Measurements from ENCODE around the gene OR5AN1.

GRCh38 chr11:59413646-59414045 lies 55.0 kb downstream of the OR5AN1 start:
- TF ChIP-seq, protein P1, sequence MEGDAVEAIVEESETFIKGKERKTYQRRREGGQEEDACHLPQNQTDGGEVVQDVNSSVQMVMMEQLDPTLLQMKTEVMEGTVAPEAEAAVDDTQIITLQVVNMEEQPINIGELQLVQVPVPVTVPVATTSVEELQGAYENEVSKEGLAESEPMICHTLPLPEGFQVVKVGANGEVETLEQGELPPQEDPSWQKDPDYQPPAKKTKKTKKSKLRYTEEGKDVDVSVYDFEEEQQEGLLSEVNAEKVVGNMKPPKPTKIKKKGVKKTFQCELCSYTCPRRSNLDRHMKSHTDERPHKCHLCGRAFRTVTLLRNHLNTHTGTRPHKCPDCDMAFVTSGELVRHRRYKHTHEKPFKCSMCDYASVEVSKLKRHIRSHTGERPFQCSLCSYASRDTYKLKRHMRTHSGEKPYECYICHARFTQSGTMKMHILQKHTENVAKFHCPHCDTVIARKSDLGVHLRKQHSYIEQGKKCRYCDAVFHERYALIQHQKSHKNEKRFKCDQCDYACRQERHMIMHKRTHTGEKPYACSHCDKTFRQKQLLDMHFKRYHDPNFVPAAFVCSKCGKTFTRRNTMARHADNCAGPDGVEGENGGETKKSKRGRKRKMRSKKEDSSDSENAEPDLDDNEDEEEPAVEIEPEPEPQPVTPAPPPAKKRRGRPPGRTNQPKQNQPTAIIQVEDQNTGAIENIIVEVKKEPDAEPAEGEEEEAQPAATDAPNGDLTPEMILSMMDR (IDR thresholded peaks at IDR 0.05), result no peak
- TF ChIP-seq EZH2phosphoT487 (IDR thresholded peaks at IDR 0.05) (no peak), EZH2 (IDR thresholded peaks at IDR 0.05) (no peak)
